HEK293 (cell line): ENCODE measurements around the gene XIAP.

Experiments
- CTCF ChIA-PET: fragments of 350-600 bp; formaldehyde crosslinking; extraction: SDS; loops from one replicate; lab custom pipeline; 2021; ENCODE audit warnings: antibody characterized with exemption; lab: Yijun Ruan, JAX
- POLR2A ChIA-PET: fragments of 300-600 bp; formaldehyde crosslinking; extraction: SDS; loops from one replicate; lab custom pipeline; 2020; ENCODE audit warnings: antibody characterized with exemption, inconsistent platforms; lab: Yijun Ruan, JAX
- H3K27ac ChIP-seq: fragments of 200-500 bp; sonication (Bioruptor generic); 2 replicates; pipeline ENCODE4 v1.5.1; 2014; ENCODE audit warnings: low read depth, low read length, control low read depth, inconsistent platforms; ENCODE audit errors: extremely low read depth
- H3K36me3 ChIP-seq, 2 experiments: fragments of 200-500 bp in 1 of 2; sonication (Bioruptor generic) in 1 of 2; 1 replicate in 1 of 2; 2 replicates in 1 of 2; pipeline ENCODE4 v1.5.1; 2014 to 2017; ENCODE audit warnings: inconsistent platforms in 2 of 2, low read length in 2 of 2; ENCODE audit not compliant: control insufficient read depth in 2 of 2, insufficient read depth in 1 of 2
- H3K4me1 ChIP-seq: fragments of 200-500 bp; sonication (Bioruptor generic); 2 replicates; pipeline ENCODE4 v1.5.1; 2014; ENCODE audit warnings: mild to moderate bottlenecking, low read length, inconsistent platforms; ENCODE audit not compliant: control insufficient read depth, insufficient read depth
- H3K4me3 ChIP-seq: 2 replicates; pipeline ENCODE4 v1.5.1; 2011; ENCODE audit warnings: low read depth, mild to moderate bottlenecking, control low read depth, low read length, moderate library complexity
- H3K9me3 ChIP-seq: fragments of 200-500 bp; sonication (Bioruptor generic); 2 replicates; pipeline ENCODE4 v1.5.1; 2014; ENCODE audit warnings: low read depth, low read length, inconsistent platforms; ENCODE audit not compliant: control insufficient read depth, insufficient read depth
- GFI1B ChIP-seq: fragments of 450-650 bp; formaldehyde crosslinking; IDR thresholded peaks from 2 replicates; pipeline ENCODE4 v1.5.1; 2016; ENCODE audit warnings: missing biosample characterization, missing genetic modification characterization
- PRDM2 ChIP-seq: fragments of 450-650 bp; formaldehyde crosslinking; IDR thresholded peaks from 2 replicates; pipeline ENCODE4 v1.5.1; 2016; ENCODE audit warnings: missing biosample characterization, missing genetic modification characterization, borderline replicate concordance
- SCRT2 ChIP-seq: fragments of 450-650 bp; formaldehyde crosslinking; IDR thresholded peaks from 2 replicates; pipeline ENCODE4 v1.5.1; 2016; ENCODE audit warnings: missing biosample characterization, missing genetic modification characterization
- ZBTB1 ChIP-seq: fragments of 450-650 bp; formaldehyde crosslinking; IDR thresholded peaks from 2 replicates; pipeline ENCODE4 v1.5.1; 2016; ENCODE audit warnings: missing biosample characterization, missing genetic modification characterization
- ZNF112 ChIP-seq: fragments of 450-650 bp; formaldehyde crosslinking; IDR thresholded peaks from 2 replicates; pipeline ENCODE4 v1.5.0; 2017; ENCODE audit warnings: missing biosample characterization, missing genetic modification characterization
- ZNF174 ChIP-seq: fragments of 450-650 bp; formaldehyde crosslinking; IDR thresholded peaks from 2 replicates; pipeline ENCODE4 v1.5.0; 2017; ENCODE audit warnings: missing biosample characterization, mild to moderate bottlenecking, missing genetic modification characterization
- ZNF202 ChIP-seq: fragments of 450-650 bp; formaldehyde crosslinking; IDR thresholded peaks from 2 replicates; pipeline ENCODE4 v1.5.1; 2016; ENCODE audit warnings: missing biosample characterization, missing genetic modification characterization, borderline replicate concordance
- ZNF211 ChIP-seq: fragments of 450-650 bp; formaldehyde crosslinking; IDR thresholded peaks from 2 replicates; pipeline ENCODE4 v1.5.1; 2016; ENCODE audit warnings: low read depth, missing biosample characterization, missing genetic modification characterization
- ZNF600 ChIP-seq: fragments of 450-650 bp; formaldehyde crosslinking; IDR thresholded peaks from 2 replicates; pipeline ENCODE4 v1.5.1; 2016; ENCODE audit warnings: missing biosample characterization, missing genetic modification characterization
- ZNF621 ChIP-seq: fragments of 450-650 bp; formaldehyde crosslinking; IDR thresholded peaks from 2 replicates; pipeline ENCODE4 v1.5.1; 2017; ENCODE audit warnings: missing biosample characterization, missing genetic modification characterization
- ZNF660 ChIP-seq: fragments of 450-650 bp; IDR thresholded peaks from 2 replicates; pipeline ENCODE4 v1.5.1; 2018; ENCODE audit warnings: missing biosample characterization, mild to moderate bottlenecking, missing genetic modification characterization
- ZNF791 ChIP-seq: fragments of 450-650 bp; formaldehyde crosslinking; IDR thresholded peaks from 2 replicates; pipeline ENCODE4 v1.5.1; 2016; ENCODE audit warnings: missing biosample characterization, missing genetic modification characterization
- ZNF843 ChIP-seq: fragments of 450-650 bp; formaldehyde crosslinking; IDR thresholded peaks from 2 replicates; pipeline ENCODE4 v1.5.1; 2016; ENCODE audit warnings: missing biosample characterization, missing genetic modification characterization
- ZSCAN30 ChIP-seq: fragments of 450-650 bp; IDR thresholded peaks from 2 replicates; pipeline ENCODE4 v1.5.1; 2018; ENCODE audit warnings: missing biosample characterization, mild to moderate bottlenecking, missing genetic modification characterization, moderate library complexity
- ZXDB ChIP-seq: fragments of 450-650 bp; formaldehyde crosslinking; IDR thresholded peaks from 2 replicates; pipeline ENCODE4 v1.5.1; 2016; ENCODE audit warnings: missing biosample characterization, missing genetic modification characterization
- TF ChIP-seq, protein P1 (sequence below): fragments of 450-650 bp; formaldehyde crosslinking; IDR thresholded peaks from 2 replicates; pipeline ENCODE4 v1.5.1; 2016; ENCODE audit warnings: missing biosample characterization, missing genetic modification characterization

XIAP gene

GRCh38 chrX:123859409-123859845 is 426 bp upstream of the XIAP start:
- H3K4me1 ChIP-seq: no peaks in the 10 kb centered on the region
- H3K9me3 ChIP-seq: no peaks in the 10 kb centered on the region
- H3K27ac ChIP-seq: peak overlapping the region; percentile 98
- POLR2A ChIA-PET: interaction anchor here (0.6 to 1.0 kb wide), 7 partner anchors 26 to 1441 kb away, joined by 3 to 4 read pairs (median 3); partner anchors contain the start of gene STAG2
- peak overlapping the region; percentile 68 for H3K4me3 ChIP-seq
- TF ChIP-seq ZBTB1 (tag by site-specific recombination) (no peak), SCRT2 (tag by site-specific recombination) (peak; percentile 91)
- CTCF ChIA-PET: interaction anchor here (0.7 kb wide), 1 partner anchor 23 kb away, joined by 6 read pairs; no protein-coding TSS in a partner anchor
- no peaks in the 10 kb centered on the region; a peak in 1 of 3 replicates for H3K36me3 ChIP-seq

GRCh38 chrX:123860983-123861382 is 1.1 kb downstream of the XIAP start:
- H3K36me3 ChIP-seq: no peaks in the 10 kb centered on the region; a peak in 1 of 3 replicates
- no peaks in the 10 kb centered on the region for H3K4me1 ChIP-seq
- peak overlapping the region; percentile 98 for H3K27ac ChIP-seq
- ChIA-PET CTCF (interaction anchor here (0.6 kb wide), 3 partner anchors 27 to 425 kb away, joined by 3 read pairs; no protein-coding TSS in a partner anchor), POLR2A (interaction anchor here (0.7 kb wide), 1 partner anchor 139 kb away, joined by 3 read pairs; no protein-coding TSS in a partner anchor)
- no peaks in the 10 kb centered on the region for H3K9me3 ChIP-seq
- H3K4me3 ChIP-seq: peak overlapping the region; percentile 68
- TF ChIP-seq ZSCAN30 (tag by site-specific recombination) (0 out of 2 replicates have a peak, but pooled peaks have one; percentile 9), ZNF791 (tag by site-specific recombination) (no peak)

GRCh38 chrX:123869488-123869887 is 9.6 kb downstream of the XIAP start:
- TF ChIP-seq ZNF211 (tag by site-specific recombination) (no peak), ZNF112 (no peak), ZNF621 (tag by site-specific recombination) (no peak), ZNF600 (tag by site-specific recombination) (peak; percentile 16; the same call in 1 of the 2 replicates), ZNF174 (tag by site-specific recombination) (no peak)
- TF ChIP-seq, protein P1, sequence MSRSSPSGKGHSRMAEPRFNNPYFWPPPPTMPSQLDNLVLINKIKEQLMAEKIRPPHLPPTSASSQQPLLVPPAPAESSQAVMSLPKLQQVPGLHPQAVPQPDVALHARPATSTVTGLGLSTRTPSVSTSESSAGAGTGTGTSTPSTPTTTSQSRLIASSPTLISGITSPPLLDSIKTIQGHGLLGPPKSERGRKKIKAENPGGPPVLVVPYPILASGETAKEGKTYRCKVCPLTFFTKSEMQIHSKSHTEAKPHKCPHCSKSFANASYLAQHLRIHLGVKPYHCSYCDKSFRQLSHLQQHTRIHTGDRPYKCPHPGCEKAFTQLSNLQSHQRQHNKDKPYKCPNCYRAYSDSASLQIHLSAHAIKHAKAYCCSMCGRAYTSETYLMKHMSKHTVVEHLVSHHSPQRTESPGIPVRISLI (tag by site-specific recombination): 0 out of 2 replicates have a peak, but pooled peaks have one; percentile 8
- TF ChIP-seq, all 188 proteins: peak for 2
- Histone ChIP-seq H3K27ac (no peak overlapping the region), H3K9me3 (no peaks in the 10 kb centered on the region), H3K4me1 (no peaks in the 10 kb centered on the region), H3K4me3 (no peak overlapping the region), H3K36me3 (peaks cover 0 to 3% of the 10 kb centered on the region in 2 experiments; a peak in 1 of 3 replicates)
- POLR2A ChIA-PET: no interaction called here
- CTCF ChIA-PET: interaction anchor here (0.7 to 2.0 kb wide), 5 partner anchors 9 to 107 kb away, joined by 3 to 5 read pairs (median 4); no protein-coding TSS in a partner anchor

DNA sequence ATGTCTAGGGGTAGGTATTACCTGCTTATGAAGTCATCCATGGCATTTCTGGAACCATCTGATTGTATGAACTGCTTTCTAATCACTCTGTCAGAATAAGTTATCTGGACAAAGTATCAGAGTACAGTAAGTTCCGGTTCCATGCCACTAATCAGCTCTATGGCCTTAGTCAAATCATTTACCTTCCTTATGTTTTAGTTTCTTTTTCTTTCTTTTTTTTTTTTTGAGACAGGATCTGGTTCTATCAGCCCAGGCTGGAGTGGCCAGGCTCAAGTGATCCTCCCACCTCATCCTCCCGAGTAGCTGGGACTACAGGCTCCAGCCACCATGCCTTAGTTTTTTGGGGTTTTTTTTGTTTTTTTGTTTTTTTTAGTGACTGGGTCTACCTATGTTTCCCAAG is 11.5 kb downstream of the XIAP start:
- no peak overlapping the region for H3K4me3 ChIP-seq
- ChIA-PET POLR2A (interaction anchor here (1.0 kb wide), 1 partner anchor 92 kb away, joined by 3 read pairs; no protein-coding TSS in a partner anchor), CTCF (interaction anchor here (0.6 to 2.0 kb wide), 6 partner anchors 9 to 145 kb away, joined by 3 to 5 read pairs (median 4); no protein-coding TSS in a partner anchor)
- H3K4me1 ChIP-seq: no peaks in the 10 kb centered on the region; the same call in 1 of the 2 replicates
- H3K9me3 ChIP-seq: no peaks in the 10 kb centered on the region
- no peak overlapping the region for H3K27ac ChIP-seq
- peaks cover 0 to 6% of the 10 kb centered on the region in 2 experiments; a peak in 1 of 3 replicates for H3K36me3 ChIP-seq
- TF ChIP-seq ZNF660 (tag by site-specific recombination) (no peak), ZXDB (tag by site-specific recombination) (no peak), ZNF202 (tag by site-specific recombination) (no peak), ZNF843 (tag by site-specific recombination) (no peak), PRDM2 (tag by site-specific recombination) (no peak), GFI1B (tag by site-specific recombination) (no peak)
